HepG2 (cell line): ENCODE measurements around the gene RNPEPL1. TPM values are rescaled to one million over a fixed set of nuclear protein-coding genes. Genes with fewer than 3 reads are reported as not detected.

Source experiments
- HOXA3 ChIP-seq: sonication (generic); formaldehyde crosslinking; IDR thresholded peaks from 2 replicates; pipeline ENCODE4 v1.5.0; 2020; ENCODE audit warnings: missing genetic modification reagents
- REXO4 ChIP-seq: sonication (generic); formaldehyde crosslinking; IDR thresholded peaks from 2 replicates; pipeline ENCODE4 v1.8.0; 2022; ENCODE audit warnings: missing genetic modification reagents, mild to moderate bottlenecking, borderline replicate concordance
- RFXAP ChIP-seq: sonication (generic); formaldehyde crosslinking; IDR thresholded peaks from 2 replicates; pipeline ENCODE4 v1.4.0; 2020; ENCODE audit warnings: missing genetic modification reagents, borderline replicate concordance
- SOX6 ChIP-seq, 2 experiments: fragments of 450-650 bp in 1 of 2; sonication (generic) in 1 of 2; formaldehyde crosslinking in 1 of 2; IDR thresholded peaks; 2 replicates each; pipeline versions ENCODE4 v1.4.0 to v1.6.1; 2017 to 2020; ENCODE audit warnings: antibody characterized with exemption in 1 of 2, mild to moderate bottlenecking in 1 of 2, missing genetic modification reagents in 1 of 2
- TCF12 ChIP-seq, 2 experiments: fragments of 450-650 bp in 1 of 2; sonication (generic) in 1 of 2; formaldehyde crosslinking in 1 of 2; IDR thresholded peaks; 2 replicates each; pipeline versions ENCODE4 v1.6.1 to v1.8.0; 2017 to 2022; ENCODE audit warnings: antibody characterized with exemption in 1 of 2, mild to moderate bottlenecking in 1 of 2, missing genetic modification reagents in 1 of 2, moderate library complexity in 1 of 2
- ZNF501 ChIP-seq: sonication (generic); formaldehyde crosslinking; IDR thresholded peaks from 2 replicates; pipeline ENCODE4 v1.5.1; 2020; ENCODE audit warnings: mild to moderate bottlenecking, moderate library complexity, missing genetic modification reagents
- ZNF775 ChIP-seq: sonication (generic); formaldehyde crosslinking; IDR thresholded peaks from 2 replicates; pipeline ENCODE4 v1.4.0; 2020; ENCODE audit warnings: missing genetic modification reagents, mild to moderate bottlenecking, moderate library complexity, borderline replicate concordance
- polyA plus RNA-seq, 8 experiments: library from polyadenylated mRNA; depleted of rRNA in 3 of 8; stranded (reverse) in 7 of 8; unstranded in 1 of 8; fragments of >200 nt; fragmentation: Illumina TruSeq in 4 of 8; extraction: Trizol in 4 of 8; gene quantifications; 2 replicates each; pipeline versions ENCODE4 v1.2.1 to v1.2.3, GENCODE V29; 2011 to 2016; ENCODE audit warnings: low read depth in 4 of 8, missing spikeins in 1 of 8, mixed read lengths in 1 of 8; ENCODE audit not compliant: insufficient read depth in 1 of 8
- total RNA-seq, 5 experiments: library from RNA; depleted of rRNA; stranded (reverse); fragments of >200 nt; fragmentation: Illumina TruSeq; extraction: Trizol; gene quantifications; 2 replicates each; pipeline ENCODE4 v1.2.3, GENCODE V29; 2016; ENCODE audit warnings: low read depth in 1 of 5
- TF ChIP-seq, protein P1 (sequence below): sonication (generic); formaldehyde crosslinking; IDR thresholded peaks from 2 replicates; pipeline ENCODE4 v1.4.0; 2020; ENCODE audit warnings: mild to moderate bottlenecking, missing genetic modification reagents, borderline replicate concordance
- TF ChIP-seq, protein P2 (sequence below): sonication (generic); formaldehyde crosslinking; IDR thresholded peaks from 2 replicates; pipeline ENCODE4 v1.9.0; 2021; ENCODE audit warnings: mild to moderate bottlenecking, missing genetic modification reagents
- TF ChIP-seq, protein P3 (sequence below): IDR thresholded peaks from 2 replicates; pipeline ENCODE4 v1.4.0; 2020; ENCODE audit warnings: mild to moderate bottlenecking, missing genetic modification reagents

Gene RNPEPL1
- total and polyA plus RNA-seq, 2 of the 13 experiments (the other 11 are each of a cell fraction or from before 2014, with no cell fraction given): 13.0 to 18.0 TPM

DNA sequence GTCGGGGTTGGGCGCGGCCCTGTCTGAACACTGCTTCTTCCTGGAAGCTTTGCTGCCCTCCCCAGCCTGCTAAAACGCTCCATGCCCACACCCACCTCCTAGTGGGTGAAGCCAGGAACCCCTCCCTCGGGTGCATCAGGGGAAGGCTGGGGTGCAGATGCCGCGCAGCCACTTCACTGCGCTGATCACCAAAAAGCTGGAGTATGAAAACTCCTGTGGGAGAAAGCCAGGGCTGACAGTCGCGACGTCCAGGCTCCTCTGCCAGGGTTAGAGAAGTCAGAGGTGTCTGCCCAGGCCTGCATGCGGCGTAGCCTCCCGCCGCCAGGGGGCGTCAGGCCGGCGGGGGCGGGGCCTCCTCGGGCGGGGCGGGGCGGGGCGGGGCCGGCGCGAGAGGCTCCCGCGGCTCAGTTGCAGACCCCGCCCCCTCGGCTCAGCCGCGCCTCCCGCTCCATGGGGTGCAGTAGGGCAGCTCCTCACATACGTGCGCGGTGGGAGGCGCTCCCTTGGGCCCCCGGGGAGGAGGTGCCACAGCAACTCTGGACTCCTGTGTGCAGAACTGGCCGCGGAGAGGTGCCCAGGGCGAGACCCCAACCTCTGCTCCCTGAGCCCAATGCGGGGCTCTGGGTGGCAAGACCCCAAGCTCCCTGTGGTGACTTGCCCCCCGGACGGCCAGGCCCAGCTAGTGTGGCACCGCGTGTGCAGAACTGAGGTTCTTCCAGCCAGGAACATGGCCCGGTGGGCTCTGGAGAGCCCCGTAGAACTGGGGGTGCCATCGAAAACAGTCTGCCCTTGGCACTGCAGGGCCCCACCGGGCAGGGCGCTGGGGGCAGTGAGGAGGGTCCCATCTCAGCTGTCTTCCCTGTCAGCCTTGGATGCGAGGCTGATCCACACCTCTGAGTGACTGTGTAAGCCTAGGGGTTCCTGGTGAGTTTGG lies 1.8 kb upstream of the RNPEPL1 start (continued):
- TF ChIP-seq, protein P1, sequence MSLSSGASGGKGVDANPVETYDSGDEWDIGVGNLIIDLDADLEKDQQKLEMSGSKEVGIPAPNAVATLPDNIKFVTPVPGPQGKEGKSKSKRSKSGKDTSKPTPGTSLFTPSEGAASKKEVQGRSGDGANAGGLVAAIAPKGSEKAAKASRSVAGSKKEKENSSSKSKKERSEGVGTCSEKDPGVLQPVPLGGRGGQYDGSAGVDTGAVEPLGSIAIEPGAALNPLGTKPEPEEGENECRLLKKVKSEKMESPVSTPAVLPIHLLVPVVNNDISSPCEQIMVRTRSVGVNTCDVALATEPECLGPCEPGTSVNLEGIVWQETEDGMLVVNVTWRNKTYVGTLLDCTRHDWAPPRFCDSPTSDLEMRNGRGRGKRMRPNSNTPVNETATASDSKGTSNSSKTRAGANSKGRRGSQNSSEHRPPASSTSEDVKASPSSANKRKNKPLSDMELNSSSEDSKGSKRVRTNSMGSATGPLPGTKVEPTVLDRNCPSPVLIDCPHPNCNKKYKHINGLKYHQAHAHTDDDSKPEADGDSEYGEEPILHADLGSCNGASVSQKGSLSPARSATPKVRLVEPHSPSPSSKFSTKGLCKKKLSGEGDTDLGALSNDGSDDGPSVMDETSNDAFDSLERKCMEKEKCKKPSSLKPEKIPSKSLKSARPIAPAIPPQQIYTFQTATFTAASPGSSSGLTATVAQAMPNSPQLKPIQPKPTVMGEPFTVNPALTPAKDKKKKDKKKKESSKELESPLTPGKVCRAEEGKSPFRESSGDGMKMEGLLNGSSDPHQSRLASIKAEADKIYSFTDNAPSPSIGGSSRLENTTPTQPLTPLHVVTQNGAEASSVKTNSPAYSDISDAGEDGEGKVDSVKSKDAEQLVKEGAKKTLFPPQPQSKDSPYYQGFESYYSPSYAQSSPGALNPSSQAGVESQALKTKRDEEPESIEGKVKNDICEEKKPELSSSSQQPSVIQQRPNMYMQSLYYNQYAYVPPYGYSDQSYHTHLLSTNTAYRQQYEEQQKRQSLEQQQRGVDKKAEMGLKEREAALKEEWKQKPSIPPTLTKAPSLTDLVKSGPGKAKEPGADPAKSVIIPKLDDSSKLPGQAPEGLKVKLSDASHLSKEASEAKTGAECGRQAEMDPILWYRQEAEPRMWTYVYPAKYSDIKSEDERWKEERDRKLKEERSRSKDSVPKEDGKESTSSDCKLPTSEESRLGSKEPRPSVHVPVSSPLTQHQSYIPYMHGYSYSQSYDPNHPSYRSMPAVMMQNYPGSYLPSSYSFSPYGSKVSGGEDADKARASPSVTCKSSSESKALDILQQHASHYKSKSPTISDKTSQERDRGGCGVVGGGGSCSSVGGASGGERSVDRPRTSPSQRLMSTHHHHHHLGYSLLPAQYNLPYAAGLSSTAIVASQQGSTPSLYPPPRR (CRISPR knock-in tag): peak; percentile 49
- TF ChIP-seq, protein P2, sequence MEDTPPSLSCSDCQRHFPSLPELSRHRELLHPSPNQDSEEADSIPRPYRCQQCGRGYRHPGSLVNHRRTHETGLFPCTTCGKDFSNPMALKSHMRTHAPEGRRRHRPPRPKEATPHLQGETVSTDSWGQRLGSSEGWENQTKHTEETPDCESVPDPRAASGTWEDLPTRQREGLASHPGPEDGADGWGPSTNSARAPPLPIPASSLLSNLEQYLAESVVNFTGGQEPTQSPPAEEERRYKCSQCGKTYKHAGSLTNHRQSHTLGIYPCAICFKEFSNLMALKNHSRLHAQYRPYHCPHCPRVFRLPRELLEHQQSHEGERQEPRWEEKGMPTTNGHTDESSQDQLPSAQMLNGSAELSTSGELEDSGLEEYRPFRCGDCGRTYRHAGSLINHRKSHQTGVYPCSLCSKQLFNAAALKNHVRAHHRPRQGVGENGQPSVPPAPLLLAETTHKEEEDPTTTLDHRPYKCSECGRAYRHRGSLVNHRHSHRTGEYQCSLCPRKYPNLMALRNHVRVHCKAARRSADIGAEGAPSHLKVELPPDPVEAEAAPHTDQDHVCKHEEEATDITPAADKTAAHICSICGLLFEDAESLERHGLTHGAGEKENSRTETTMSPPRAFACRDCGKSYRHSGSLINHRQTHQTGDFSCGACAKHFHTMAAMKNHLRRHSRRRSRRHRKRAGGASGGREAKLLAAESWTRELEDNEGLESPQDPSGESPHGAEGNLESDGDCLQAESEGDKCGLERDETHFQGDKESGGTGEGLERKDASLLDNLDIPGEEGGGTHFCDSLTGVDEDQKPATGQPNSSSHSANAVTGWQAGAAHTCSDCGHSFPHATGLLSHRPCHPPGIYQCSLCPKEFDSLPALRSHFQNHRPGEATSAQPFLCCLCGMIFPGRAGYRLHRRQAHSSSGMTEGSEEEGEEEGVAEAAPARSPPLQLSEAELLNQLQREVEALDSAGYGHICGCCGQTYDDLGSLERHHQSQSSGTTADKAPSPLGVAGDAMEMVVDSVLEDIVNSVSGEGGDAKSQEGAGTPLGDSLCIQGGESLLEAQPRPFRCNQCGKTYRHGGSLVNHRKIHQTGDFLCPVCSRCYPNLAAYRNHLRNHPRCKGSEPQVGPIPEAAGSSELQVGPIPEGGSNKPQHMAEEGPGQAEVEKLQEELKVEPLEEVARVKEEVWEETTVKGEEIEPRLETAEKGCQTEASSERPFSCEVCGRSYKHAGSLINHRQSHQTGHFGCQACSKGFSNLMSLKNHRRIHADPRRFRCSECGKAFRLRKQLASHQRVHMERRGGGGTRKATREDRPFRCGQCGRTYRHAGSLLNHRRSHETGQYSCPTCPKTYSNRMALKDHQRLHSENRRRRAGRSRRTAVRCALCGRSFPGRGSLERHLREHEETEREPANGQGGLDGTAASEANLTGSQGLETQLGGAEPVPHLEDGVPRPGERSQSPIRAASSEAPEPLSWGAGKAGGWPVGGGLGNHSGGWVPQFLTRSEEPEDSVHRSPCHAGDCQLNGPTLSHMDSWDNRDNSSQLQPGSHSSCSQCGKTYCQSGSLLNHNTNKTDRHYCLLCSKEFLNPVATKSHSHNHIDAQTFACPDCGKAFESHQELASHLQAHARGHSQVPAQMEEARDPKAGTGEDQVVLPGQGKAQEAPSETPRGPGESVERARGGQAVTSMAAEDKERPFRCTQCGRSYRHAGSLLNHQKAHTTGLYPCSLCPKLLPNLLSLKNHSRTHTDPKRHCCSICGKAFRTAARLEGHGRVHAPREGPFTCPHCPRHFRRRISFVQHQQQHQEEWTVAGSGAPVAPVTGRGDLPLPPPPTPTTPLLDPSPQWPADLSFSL (CRISPR knock-in tag): peak; percentile 43; the same call in 1 of the 2 replicates
- TF ChIP-seq, protein P3, sequence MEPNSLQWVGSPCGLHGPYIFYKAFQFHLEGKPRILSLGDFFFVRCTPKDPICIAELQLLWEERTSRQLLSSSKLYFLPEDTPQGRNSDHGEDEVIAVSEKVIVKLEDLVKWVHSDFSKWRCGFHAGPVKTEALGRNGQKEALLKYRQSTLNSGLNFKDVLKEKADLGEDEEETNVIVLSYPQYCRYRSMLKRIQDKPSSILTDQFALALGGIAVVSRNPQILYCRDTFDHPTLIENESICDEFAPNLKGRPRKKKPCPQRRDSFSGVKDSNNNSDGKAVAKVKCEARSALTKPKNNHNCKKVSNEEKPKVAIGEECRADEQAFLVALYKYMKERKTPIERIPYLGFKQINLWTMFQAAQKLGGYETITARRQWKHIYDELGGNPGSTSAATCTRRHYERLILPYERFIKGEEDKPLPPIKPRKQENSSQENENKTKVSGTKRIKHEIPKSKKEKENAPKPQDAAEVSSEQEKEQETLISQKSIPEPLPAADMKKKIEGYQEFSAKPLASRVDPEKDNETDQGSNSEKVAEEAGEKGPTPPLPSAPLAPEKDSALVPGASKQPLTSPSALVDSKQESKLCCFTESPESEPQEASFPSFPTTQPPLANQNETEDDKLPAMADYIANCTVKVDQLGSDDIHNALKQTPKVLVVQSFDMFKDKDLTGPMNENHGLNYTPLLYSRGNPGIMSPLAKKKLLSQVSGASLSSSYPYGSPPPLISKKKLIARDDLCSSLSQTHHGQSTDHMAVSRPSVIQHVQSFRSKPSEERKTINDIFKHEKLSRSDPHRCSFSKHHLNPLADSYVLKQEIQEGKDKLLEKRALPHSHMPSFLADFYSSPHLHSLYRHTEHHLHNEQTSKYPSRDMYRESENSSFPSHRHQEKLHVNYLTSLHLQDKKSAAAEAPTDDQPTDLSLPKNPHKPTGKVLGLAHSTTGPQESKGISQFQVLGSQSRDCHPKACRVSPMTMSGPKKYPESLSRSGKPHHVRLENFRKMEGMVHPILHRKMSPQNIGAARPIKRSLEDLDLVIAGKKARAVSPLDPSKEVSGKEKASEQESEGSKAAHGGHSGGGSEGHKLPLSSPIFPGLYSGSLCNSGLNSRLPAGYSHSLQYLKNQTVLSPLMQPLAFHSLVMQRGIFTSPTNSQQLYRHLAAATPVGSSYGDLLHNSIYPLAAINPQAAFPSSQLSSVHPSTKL (CRISPR knock-in tag): 0 out of 2 replicates have a peak, but pooled peaks have one; percentile 9
- no peak for TF ChIP-seq ZNF775
- peak; percentile 36 for TF ChIP-seq HOXA3 (CRISPR knock-in tag)
- peak; percentile 82; the same call in 1 of the 2 replicates for TF ChIP-seq RFXAP
- no peak for TF ChIP-seq TCF12 (IDR thresholded peaks at IDR 0.05)
- 0 out of 2 replicates have a peak, but pooled peaks have one; percentile 38 for TF ChIP-seq TCF12 (CRISPR knock-in tag; IDR thresholded peaks at IDR 0.05)
- peak; percentile 75 for TF ChIP-seq ZNF501 (CRISPR knock-in tag)
- TF ChIP-seq REXO4 (CRISPR knock-in tag): 0 out of 2 replicates have a peak, but pooled peaks have one; percentile 14
- TF ChIP-seq SOX6 (IDR thresholded peaks at IDR 0.05): no peak
- TF ChIP-seq SOX6 (CRISPR knock-in tag; IDR thresholded peaks at IDR 0.05): peak; percentile 5; the same call in 1 of the 2 replicates
